IPS-20b (cell line): ENCODE results near the gene CCDC185.

ENCODE experiments used
- H3K27ac ChIP-seq: one replicate; pipeline ENCODE4 v1.5.1; 2013; ENCODE audit warnings: low read length
- H3K27me3 ChIP-seq: 2 replicates; pipeline ENCODE4 v1.6.1; 2013; ENCODE audit warnings: mild to moderate bottlenecking, low read length, inconsistent platforms; ENCODE audit not compliant: insufficient read depth
- H3K36me3 ChIP-seq: 2 replicates; pipeline ENCODE4 v1.6.1; 2013; ENCODE audit warnings: low read depth, mild to moderate bottlenecking, inconsistent platforms, low read length, moderate library complexity; ENCODE audit not compliant: insufficient read depth
- H3K4me1 ChIP-seq: 2 replicates; pipeline ENCODE4 v1.6.1; 2013; ENCODE audit warnings: mild to moderate bottlenecking, control low read depth, inconsistent platforms, low read length, moderate library complexity; ENCODE audit not compliant: insufficient read depth
- H3K4me3 ChIP-seq: 2 replicates; pipeline ENCODE4 v1.5.1; 2013; ENCODE audit warnings: mild to moderate bottlenecking, low read length, inconsistent platforms
- H3K9ac ChIP-seq: 2 replicates; pipeline ENCODE4 v1.6.1; 2013; ENCODE audit warnings: low read depth, mild to moderate bottlenecking, inconsistent platforms, low read length, moderate library complexity
- H3K9me3 ChIP-seq: 2 replicates; pipeline ENCODE4 v1.6.1; 2013; ENCODE audit warnings: mild to moderate bottlenecking, low read depth, low read length, inconsistent platforms; ENCODE audit not compliant: insufficient read depth

CCDC185 gene

DNA sequence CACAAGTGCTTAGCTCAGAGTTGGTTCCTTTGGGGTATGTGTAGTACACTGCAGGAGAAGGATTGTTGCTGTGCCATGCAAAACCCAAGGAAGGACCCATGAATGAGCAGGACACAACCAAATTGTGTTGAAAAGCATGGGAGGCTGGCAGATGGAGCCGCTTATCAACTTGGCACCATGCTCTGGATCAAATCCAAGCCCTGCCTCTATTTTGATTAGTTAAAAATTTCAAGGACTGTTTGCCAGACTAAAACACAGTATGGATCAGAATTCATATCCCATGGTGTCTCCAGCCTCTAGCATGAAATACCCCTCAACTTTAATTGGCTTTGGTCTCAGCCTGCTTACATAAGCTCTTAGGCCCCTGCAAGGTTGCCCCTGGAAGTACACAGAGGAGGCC is 27.8 kb downstream of the CCDC185 start:
- Histone ChIP-seq H3K27me3 (no peaks in the 10 kb centered on the region), H3K9ac (no peak overlapping the region), H3K36me3 (no peaks in the 10 kb centered on the region), H3K27ac (no peak overlapping the region), H3K4me1 (no peaks in the 10 kb centered on the region), H3K4me3 (no peak overlapping the region), H3K9me3 (no peaks in the 10 kb centered on the region)

DNA sequence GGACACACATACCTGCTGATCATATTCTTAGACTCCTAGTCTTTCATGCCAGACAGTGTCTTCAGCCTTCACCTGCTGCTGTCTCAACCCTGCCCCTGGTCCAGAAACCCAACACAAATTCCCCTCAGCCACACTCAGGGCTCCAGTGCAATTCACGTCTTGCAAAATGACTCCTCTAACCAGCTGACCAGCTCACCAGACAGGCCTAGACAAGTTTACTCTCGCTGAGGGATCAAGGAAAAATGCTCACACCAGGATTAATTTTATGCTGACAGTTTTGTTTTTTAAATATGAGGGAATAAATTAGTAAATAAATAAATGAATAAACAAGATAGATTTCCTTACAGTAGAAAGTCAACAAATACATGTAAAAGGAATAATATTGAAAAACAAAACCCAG is 28.5 kb downstream of the CCDC185 start:
- Histone ChIP-seq H3K27me3 (no peaks in the 10 kb centered on the region), H3K9me3 (no peaks in the 10 kb centered on the region), H3K4me3 (no peak overlapping the region), H3K4me1 (no peaks in the 10 kb centered on the region), H3K36me3 (no peaks in the 10 kb centered on the region), H3K9ac (no peak overlapping the region), H3K27ac (no peak overlapping the region)

DNA sequence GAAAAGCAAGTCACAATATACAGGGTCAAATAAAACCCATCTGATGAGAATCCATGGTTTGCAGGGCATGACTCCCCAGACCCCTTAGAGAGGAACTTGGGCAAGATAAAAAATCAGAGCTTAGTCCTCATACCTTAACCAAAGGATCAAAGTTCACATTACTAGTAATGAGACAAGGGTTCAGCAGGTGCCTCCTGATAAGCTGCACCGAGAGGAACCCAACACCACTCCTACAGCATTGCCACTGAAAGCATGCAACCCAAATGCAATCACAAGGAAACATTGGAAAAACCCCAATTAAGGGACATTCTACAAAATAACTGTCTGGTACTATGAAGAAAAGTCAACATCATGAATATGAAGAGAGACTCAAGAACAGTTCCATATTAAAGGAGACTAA is 29.7 kb downstream of the CCDC185 start:
- Histone ChIP-seq H3K4me1 (no peaks in the 10 kb centered on the region), H3K27ac (no peak overlapping the region), H3K9ac (no peak overlapping the region), H3K9me3 (no peaks in the 10 kb centered on the region), H3K27me3 (no peaks in the 10 kb centered on the region), H3K4me3 (no peak overlapping the region), H3K36me3 (no peaks in the 10 kb centered on the region)

DNA sequence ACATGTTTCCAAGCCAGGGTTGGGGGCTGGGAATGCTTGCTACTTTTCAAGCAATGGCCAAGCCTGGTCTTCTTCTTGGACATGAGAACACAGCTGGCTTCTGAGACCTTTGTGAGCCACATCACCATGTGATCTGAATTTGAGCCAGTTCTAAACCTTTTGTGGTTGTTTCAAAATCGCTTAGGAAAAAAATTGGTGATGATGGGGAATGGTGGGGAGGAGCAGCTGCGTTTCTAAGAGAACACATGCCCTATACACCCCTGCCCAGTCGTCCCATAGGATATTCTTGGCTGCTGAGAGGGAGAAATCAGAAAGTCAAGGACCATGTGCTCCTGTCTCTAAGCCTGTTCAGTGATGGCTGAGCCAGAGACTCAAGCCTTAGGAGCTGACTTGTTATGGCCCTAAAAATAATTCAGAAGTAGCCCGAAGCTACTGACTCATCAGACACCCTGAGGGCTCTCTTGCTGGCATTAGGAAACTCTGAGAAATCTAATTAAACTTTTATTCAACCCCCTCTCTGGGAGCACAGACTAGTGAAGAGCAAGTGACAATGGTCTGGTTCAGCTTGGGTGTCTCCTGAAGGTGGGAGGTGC is 30.5 kb downstream of the CCDC185 start:
- no peaks in the 10 kb centered on the region for H3K9me3 ChIP-seq
- no peak overlapping the region for H3K27ac ChIP-seq
- no peak overlapping the region for H3K4me3 ChIP-seq
- no peak overlapping the region for H3K9ac ChIP-seq
- no peaks in the 10 kb centered on the region for H3K36me3 ChIP-seq
- H3K4me1 ChIP-seq: no peaks in the 10 kb centered on the region
- no peaks in the 10 kb centered on the region for H3K27me3 ChIP-seq

DNA sequence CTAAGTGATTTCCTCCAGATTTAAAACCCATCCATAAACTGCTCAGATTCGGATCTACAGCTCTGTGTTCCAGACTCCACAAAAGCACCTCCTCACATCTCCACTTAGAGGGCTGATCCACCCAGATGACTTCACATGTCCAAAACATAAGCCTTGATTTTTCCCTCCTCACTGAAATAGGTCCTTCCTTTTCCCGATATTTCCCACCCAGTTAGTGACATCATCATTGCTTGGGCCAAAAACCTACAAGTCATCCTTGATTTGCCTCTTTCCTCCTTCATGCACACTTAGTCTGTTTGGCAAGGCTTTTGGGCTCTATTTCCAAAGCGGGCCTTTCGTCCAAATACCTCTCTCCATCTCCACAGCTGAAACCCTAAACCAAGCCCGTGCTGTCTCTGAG is 32.3 kb downstream of the CCDC185 start:
- Histone ChIP-seq H3K4me3 (no peak overlapping the region), H3K4me1 (no peaks in the 10 kb centered on the region), H3K9me3 (no peaks in the 10 kb centered on the region), H3K36me3 (no peaks in the 10 kb centered on the region), H3K27me3 (no peaks in the 10 kb centered on the region), H3K27ac (no peak overlapping the region), H3K9ac (no peak overlapping the region)

DNA sequence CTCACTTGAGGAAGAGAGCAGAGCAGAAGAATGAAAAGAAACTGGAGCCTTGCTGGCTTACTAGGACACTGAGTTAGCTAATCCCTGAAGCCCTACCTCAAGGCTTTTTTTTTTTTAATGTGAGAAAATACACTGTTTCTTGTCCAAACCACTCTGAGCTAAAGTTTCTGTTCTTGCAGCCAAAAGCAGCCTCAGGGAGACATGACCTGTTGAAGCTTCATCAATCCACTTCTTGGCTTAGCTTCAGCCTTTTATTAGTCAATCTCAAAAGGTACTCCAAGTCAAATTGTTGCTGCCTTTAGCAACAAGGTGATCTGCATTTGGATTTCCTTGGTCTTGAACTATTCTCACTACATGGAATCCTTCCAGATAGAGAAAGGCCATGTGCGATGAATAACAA is 33.7 kb downstream of the CCDC185 start:
- Histone ChIP-seq H3K4me3 (no peak overlapping the region), H3K9me3 (no peaks in the 10 kb centered on the region), H3K4me1 (no peaks in the 10 kb centered on the region), H3K27me3 (no peaks in the 10 kb centered on the region), H3K9ac (no peak overlapping the region), H3K36me3 (no peaks in the 10 kb centered on the region), H3K27ac (no peak overlapping the region)

DNA sequence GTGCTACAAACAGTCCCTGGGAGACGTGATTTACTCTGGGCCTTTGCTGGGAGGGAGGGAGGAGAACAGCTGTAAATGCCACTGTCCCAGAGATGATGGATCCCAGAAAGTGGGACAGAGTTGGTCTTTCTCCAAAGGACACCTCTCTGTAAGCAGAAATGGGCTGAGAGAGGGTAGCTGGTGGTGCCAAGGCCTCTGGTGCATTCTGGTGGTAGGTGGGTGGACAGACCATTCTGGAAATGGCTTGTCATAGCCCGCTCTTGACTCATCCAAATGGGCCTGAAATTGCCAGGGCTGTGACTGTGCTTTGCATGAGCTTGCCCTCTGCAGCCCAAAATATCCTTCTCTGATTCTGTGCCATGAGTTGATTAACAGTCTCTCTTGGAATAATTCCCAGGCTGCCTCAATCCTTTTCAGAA is 36.1 kb downstream of the CCDC185 start:
- H3K4me3 ChIP-seq: no peak overlapping the region
- no peak overlapping the region for H3K27ac ChIP-seq
- no peaks in the 10 kb centered on the region for H3K36me3 ChIP-seq
- no peaks in the 10 kb centered on the region for H3K9me3 ChIP-seq
- H3K9ac ChIP-seq: no peak overlapping the region
- H3K27me3 ChIP-seq: no peaks in the 10 kb centered on the region
- no peaks in the 10 kb centered on the region for H3K4me1 ChIP-seq

DNA sequence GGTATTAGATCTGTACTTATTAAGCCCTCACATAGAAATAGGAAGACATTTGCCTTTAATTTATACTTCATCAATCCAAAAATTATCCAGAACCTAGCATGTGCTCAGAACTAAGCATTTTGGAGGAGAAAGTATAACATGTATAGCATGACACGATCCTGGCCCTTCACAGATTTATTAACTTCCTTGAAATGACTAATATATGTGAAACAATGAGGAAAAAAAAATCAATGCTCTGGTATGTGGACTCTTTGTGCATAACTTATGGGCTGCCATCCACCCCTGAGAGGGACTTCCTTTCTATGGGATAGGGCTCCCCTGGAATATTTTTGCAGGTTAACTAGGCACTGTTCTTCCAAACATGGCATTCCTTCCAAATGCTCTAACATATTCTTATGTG is 36.6 kb downstream of the CCDC185 start:
- Histone ChIP-seq H3K4me1 (no peaks in the 10 kb centered on the region), H3K9ac (no peak overlapping the region), H3K36me3 (no peaks in the 10 kb centered on the region), H3K4me3 (no peak overlapping the region), H3K27me3 (no peaks in the 10 kb centered on the region), H3K27ac (no peak overlapping the region), H3K9me3 (no peaks in the 10 kb centered on the region)

DNA sequence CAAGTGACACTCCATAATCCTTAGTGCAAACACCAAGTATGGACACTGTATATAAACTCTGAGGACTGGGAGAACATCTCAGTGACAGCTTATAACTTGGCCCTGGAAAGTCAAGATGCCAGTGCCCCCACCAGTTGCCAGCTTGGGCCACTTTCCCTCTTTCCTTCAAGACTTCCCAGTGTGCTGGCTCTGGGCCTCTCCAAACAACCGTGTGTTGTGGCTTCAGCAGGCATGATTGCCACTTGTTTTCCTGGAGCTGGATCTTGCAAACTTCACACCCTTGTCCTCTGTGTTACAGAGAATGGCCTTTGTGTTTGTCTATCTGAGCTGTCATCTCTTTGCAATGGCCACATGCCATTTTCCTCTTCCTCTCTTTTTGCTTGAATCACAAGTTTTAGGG is 37.0 kb downstream of the CCDC185 start:
- H3K36me3 ChIP-seq: no peaks in the 10 kb centered on the region
- H3K27me3 ChIP-seq: no peaks in the 10 kb centered on the region
- no peaks in the 10 kb centered on the region for H3K4me1 ChIP-seq
- no peak overlapping the region for H3K27ac ChIP-seq
- no peak overlapping the region for H3K4me3 ChIP-seq
- no peaks in the 10 kb centered on the region for H3K9me3 ChIP-seq
- no peak overlapping the region for H3K9ac ChIP-seq

DNA sequence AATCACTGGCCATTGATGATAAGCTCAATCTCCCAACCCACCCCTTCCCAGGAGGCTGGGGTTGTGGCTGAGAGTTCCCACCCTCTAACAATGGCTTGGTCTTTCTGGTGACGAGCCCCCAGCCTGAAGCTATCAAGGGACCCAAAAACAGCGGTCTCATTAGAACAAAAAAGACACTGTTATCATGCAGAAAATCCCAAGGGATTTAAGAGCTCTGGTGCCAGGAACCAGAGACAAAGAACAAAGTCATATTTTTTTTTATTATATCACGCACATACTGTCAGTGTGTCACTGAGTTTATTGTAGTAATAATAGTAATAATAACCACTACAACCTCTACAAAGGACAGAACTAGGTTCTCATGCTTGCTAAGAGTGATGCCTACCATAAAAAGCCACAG is 43.9 kb downstream of the CCDC185 start:
- no peak overlapping the region for H3K27ac ChIP-seq
- H3K27me3 ChIP-seq: no peaks in the 10 kb centered on the region
- no peak overlapping the region for H3K4me3 ChIP-seq
- no peak overlapping the region for H3K9ac ChIP-seq
- no peaks in the 10 kb centered on the region for H3K36me3 ChIP-seq
- H3K9me3 ChIP-seq: no peaks in the 10 kb centered on the region
- no peaks in the 10 kb centered on the region for H3K4me1 ChIP-seq

DNA sequence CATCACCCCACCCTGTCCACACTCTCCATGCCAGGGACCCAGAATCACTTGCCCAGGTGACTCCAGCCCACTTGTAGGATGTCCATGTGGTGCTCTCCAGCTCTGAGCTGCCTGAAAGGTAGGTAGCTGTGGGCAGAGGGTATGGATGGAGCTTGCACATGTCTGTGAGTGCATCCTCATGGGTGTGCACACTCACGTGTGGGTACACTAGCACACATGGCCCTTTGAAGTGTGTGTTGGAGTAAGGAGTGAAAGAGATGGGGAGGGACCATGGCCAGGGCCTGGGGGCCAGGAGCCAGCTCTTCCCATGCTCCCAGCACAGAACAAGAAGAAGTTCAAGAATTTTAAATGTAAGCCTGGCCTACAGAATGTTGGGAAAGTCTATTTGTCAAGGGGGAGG is 50.2 kb downstream of the CCDC185 start:
- H3K4me3 ChIP-seq: no peak overlapping the region
- H3K27me3 ChIP-seq: no peaks in the 10 kb centered on the region
- no peaks in the 10 kb centered on the region for H3K36me3 ChIP-seq
- no peaks in the 10 kb centered on the region for H3K4me1 ChIP-seq
- peaks cover 12% of the 10 kb centered on the region; the same call in 1 of the 2 replicates for H3K9me3 ChIP-seq
- no peak overlapping the region for H3K27ac ChIP-seq
- H3K9ac ChIP-seq: no peak overlapping the region

DNA sequence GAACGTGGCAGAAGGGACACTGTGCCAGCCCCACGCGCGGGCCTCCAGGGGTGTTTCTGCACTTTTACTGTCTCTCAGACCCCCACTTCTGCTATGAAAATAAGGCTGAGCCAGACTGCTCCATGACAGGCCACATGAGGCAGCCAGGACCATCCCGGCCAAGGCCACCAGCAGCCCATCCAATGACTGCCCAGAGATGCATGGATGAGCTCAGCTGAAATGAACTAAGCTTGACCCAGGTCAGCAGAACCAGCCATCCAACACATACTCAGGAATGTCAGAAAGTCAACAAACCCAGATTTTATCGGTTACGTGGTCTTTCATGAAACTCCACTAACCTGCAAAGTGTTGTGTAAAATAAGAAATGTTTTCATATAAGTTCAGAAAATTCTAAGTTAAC is 51.2 kb downstream of the CCDC185 start:
- Histone ChIP-seq H3K9ac (no peak overlapping the region), H3K9me3 (peaks cover 12% of the 10 kb centered on the region; the same call in 1 of the 2 replicates), H3K27ac (no peak overlapping the region), H3K4me3 (no peak overlapping the region), H3K4me1 (no peaks in the 10 kb centered on the region), H3K27me3 (no peaks in the 10 kb centered on the region), H3K36me3 (no peaks in the 10 kb centered on the region)
